GM21576 (cell line): Measurements from ENCODE around the gene GPN1.
"Not testable (repeated sequence)": the region's sequence is repeated elsewhere in the genome, so short reads cannot be mapped to it uniquely, and the experiment has no call there.

Source experiments
- ATAC-seq: cut with Tn5 transposase; IDR thresholded peaks from one replicate; pipeline ENCODE4 v1.9.1; 2021; ENCODE audit warnings: mild to moderate bottlenecking, moderate library complexity; ENCODE audit not compliant: unreplicated experiment

GPN1 gene

DNA sequence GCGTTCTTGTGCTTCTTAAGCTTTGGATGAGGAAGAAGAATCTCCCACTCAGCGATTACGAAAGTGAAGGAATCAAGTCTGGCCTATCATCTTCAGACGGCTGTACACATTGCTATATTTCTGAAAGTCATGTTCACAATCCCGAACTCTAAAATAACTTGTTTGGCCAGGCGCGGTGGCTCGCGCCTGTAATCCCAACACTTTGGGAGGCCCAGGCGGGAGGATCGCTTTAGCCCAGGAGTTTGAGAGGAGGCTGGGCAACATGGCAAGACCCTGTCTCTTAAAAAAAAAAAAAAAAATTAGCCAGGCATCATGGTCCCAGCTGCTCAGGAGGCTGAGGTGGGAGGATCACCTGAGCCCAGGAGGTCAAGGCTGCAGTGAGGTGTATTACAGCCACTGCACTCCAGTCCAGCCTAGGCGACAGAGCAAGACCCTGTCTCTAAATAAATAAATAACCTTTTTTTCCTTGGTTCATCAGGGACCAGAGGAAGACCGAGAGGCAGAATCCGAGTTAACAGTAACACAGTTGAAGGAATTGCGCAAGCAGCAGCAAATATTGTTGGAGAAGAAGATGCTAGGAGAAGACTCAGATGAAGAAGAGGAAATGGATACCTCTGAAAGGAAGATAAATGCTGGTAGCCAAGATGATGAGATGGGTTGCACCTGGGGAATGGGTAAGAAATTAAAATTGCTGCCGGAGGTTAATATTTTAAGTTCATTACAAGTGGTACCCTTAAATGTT is 35.9 kb downstream of the GPN1 start:
- no peak for ATAC-seq

DNA sequence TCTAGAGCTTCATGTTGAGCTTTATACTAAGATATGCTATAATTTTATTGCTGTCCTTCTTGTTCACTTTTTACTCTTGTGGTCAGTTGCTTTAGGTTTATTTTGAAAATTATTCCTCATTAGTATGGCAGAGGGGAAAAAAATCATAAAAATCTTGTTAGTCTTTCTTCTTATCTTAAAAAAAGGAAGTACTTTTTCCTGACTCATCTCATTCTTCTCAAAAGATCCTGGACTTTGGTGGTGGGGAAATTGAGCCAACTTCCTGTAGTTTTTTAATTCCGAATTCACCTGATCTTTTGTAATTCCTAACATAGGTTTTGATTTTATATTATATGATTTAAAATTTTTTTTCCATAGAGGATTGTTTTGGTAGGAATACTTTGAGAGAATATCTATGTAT is 38.6 kb downstream of the GPN1 start:
- no peak for ATAC-seq

DNA sequence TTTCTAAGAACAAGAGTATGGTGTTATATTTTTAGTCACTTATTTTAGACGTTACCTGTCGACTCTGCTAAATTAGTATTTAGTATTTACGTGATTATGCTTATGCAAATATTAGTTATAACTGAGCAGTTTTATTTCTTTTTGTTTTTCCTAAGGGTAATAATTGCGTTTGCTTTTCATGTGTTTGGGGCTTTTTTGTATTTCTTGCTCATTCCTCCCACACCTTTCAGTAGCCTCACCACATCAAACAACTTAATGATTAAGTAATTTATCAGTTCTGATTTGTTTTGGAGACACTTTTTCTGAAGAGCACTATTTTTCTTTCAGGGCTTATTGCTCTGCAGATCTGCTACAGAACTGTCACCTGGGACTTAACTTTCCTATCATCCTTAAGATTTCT is 42.4 kb downstream of the GPN1 start:
- no peak for ATAC-seq

DNA sequence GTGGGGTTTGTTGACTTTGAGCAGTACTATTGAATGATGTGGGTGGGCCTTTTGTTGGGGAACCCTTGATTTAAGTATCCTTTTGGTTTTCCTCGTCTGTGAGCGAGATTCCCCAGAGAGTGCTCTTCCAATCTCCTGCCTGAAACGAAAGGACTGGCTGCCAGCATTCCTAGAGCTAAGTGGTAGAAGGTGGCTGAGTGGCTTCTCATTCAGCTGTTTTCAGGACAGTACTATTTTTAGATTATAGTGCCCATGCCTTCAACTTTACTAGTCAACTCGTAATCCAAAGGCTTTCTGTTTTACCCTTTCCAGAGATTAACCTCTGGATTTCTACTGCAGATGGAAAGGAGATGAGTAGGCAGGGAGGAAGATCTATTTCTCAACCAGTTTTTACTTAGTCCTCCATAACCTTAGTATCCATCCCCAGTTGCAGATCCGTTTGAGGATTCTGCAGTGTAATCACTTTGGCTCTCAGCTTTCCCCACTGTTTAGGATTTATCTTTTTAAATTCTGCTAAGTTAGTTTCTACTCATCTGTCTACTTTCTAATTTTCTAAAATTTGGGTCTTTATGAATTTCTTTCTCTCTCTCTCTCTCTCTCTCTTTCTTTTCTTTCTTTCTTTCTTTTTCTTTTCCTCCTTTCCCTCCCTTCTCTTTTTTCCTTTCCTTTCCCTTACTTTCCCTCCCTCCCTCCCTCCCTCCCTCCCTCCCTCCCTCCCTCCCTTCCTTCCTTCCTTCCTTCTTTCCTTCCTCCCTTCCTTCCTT is 44.1 kb downstream of the GPN1 start:
- ATAC-seq, result no peak

DNA sequence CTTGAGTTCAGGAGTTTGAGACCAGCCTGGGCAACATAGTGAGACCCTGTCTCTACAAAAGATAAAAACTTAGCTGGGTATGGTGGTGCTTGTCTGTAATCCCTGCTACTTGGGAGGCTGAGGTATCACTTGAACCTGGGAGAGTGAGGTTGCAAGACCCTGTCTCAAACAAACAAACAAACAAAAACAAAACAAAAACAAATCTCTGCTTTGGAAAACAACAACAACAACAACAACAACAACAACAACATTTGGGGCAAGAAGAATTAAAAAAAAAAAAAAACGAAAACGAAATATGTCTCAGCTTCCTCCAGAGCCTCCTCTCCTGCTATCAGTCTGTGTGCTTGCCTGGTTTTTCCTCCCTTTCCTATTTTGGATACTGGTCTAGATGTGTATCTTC is 51.7 kb downstream of the GPN1 start:
- ATAC-seq, result no peak

DNA sequence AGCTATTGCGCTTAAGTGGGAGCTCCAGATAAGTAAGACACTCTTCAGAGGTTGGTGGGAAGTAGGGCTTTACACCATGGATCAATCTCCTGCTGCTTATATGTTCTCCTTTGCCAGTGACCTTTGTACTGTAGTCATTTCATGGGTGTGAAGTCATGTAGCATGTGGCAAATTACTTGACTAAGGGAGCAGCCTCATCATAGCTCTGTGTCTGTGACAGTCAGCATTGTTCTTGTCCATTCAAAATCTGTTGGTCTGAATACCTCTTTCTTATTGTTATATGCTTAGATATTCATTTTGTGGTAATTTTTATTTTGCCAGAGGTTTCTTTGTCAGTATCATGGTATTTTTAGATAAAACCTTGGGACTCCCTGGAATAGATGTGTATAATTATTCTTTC is 53.0 kb downstream of the GPN1 start:
- ATAC-seq, result no peak

DNA sequence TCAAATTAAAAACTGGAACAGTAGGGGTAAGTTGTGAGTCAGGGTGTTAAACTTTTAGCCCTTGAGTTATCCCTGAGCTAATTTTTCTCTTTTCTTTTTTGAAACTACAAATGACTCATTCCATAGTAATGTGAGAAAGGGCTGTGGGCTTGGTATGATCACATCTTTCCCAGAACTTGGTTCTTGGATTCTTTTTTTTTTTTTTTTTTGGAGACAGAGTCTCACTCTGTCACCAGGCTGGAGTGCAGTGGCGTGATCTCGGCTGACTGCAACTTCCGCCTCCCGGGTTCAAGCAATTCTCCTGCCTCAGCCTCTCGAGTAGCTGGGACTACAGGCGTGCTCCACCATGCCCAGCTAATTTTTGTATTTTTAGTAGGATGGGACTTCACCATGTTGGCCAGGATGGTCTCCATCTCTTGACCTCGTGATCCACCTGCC is 53.5 kb downstream of the GPN1 start:
- ATAC-seq, result not testable (repeated sequence)

DNA sequence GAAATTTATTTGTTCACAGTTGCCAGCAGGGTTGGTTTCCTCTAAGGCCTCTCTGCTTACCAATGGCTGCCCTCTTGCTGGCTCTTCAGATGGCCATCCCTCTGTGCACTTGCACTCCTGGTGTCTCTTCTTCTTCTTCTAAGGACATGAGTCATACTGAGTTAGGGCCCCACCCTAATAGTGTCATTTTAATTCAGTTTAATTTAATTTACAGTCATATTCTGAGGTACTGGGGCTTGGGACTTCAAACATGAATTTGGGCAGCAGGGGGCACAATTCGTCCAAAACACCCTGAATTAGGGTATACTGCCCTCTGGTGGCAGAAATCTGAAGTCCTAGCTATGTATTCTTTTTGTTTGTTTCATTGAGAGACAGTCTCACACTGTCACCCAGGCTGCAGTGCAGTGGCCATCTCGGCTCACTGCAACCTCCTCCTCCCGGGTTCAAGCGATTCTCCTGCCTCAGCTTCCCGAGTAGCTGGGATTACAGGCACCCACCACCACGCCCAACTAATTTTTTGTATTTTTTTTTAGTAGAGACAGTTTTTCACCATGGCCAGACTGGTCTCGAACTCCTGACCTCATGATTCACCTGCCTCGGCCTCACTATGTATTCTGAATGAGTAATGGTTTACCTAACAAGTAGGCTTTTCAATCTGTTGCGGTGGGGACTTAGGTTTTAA is 54.7 kb downstream of the GPN1 start:
- peak; percentile 82 for ATAC-seq

DNA sequence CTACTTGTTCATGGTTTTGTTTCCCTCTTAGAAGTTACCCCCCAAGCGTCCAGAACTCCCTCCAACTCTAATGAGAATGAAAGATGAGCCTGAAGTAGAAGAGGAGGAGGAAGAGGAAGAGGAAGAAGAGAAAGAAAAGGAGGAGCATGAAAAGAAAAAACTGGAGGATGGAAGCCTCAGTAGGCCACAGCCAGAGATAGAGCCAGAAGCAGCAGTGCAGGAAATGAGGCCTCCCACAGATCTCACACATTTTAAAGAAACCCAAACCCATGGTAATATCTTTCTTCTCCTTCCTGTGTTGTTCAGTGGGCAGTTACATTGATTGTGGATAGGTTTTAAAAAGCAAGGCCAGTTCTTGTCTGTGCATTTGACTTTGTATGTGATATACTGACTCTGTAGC is 56.2 kb downstream of the GPN1 start:
- ATAC-seq, result not testable (repeated sequence)

DNA sequence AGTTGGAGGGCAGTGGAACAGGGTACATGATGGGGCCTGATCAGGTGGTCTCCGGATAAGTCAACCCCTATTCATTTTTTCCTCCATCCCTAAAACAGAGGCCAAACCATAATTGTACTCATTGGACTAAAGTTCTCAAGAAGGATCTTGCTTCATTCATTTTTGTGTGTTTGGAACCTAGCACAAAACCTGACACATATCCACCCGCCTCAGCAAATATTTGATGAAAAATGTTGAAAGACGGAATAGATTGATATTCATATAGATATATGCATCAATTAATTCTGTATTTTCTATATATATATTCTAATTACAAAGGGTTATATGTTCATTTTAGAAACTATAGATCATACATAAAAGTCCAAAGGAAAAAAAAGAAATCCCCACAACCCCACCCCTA is 56.7 kb downstream of the GPN1 start:
- no peak for ATAC-seq

DNA sequence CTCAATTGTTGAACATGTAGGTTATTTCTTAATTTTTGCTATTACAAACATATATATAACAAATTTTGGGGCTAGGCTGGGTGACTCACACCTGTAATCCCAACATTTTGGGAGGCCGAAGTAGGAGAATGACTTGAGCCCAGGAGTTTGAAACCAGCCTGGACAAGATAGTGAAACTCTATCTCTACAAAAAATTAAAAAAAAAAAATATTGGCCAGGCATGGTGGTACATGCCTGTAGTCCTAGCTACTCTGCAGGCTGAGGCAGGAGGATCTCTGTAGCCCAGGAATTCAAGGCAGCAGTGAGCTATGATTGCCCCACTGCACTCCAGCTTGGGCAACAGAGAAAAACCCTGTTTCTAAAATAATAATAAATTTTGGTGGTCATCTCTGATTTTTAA is 58.4 kb downstream of the GPN1 start:
- no peak for ATAC-seq

DNA sequence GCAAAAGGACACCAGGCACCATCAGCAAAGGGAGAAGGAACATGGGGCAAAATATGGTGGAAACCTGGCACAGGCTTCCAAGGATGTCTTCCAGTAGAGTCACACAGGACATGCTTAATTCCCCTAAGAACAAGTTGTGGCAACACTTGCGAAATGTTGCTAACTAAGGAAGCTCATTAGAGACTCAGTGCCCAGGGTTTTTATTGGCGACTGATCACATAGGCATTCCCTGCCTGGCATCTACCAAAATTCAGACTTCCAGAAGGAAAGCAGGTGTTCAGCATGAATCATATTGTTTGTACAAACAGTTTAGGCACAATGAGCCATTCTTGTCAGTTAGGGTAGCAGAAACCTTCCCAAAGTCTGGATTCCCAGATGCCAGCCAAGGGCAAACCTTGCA is 60.6 kb downstream of the GPN1 start:
- no peak for ATAC-seq

DNA sequence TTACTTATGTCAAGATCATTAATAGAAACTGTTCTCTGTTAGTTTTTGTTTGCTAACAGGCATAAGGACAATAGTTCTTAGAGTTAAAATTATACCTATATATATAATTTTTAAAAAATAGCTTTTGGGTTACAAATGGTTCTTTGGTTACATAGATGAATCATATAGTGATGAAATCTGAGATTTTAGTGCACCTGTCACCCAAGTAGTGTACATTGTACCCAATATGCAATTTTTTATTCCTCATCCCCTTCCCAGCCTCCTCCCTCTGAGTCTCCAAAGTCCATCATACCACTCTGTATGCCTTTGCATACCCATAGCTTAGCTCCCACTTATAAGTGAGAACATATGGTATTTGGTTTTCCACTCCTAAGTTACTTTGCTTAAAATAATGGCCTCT is 61.2 kb downstream of the GPN1 start:
- no peak for ATAC-seq

DNA sequence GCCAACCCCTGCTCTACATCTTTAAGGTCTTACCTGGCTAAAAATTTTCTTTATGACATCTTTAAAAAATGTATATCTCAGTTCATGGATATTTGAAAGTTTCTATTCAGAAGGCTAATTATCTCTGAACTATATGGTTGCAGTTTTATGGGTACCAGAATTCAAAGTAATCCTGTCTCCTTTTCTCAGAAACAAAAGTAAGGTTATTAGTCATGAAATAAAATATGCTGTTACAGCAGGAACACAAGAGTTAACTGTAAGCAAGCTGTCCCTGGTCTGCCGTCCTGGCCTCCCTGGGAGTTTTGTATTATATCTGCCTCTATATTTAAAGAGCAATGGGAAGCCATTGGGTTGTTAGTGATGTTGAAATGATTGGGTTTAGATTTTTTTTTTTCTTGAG is 68.8 kb downstream of the GPN1 start:
- ATAC-seq, result no peak
